ENCODE results near the gene ANO5.

Gene ANO5

GRCh38 chr11:22173532-22173931, 19.4 kb upstream of the ANO5 start:
- Histone ChIP-seq H3K27ac (ENCODE audit: low read depth, low read length) (no peak overlapping the region), H3K4me2 (ENCODE audit: low read depth, low read length, poor library complexity, severe bottlenecking) (no peak overlapping the region), H4K20me1 (ENCODE audit: low read depth, low read length) (no peaks in the 10 kb centered on the region), H3K27me3 (ENCODE audit: low read length) (no peaks in the 10 kb centered on the region), H3K36me3 (ENCODE audit: low read length) (no peaks in the 10 kb centered on the region), H3K79me2 (ENCODE audit: insufficient read depth, low read length) (no peaks in the 10 kb centered on the region), H3K9me2 (replicated peaks; ENCODE audit: insufficient read depth, low read length) (no peaks in the 10 kb centered on the region; the same call in 1 of the 2 replicates), H3K9ac (ENCODE audit: low read length) (no peak overlapping the region), H3K9me3 (ENCODE audit: insufficient read depth, low read length) (no peaks in the 10 kb centered on the region), H2AFZ (ENCODE audit: low read depth, low read length, severe bottlenecking) (no peak overlapping the region), H3F3A (ENCODE audit: insufficient read depth) (no peaks in the 10 kb centered on the region), H3K4me3 (ENCODE audit: insufficient read depth, low read length, poor library complexity, severe bottlenecking) (no peak overlapping the region)
- TF ChIP-seq EZH2phosphoT487 (conservative IDR thresholded peaks at IDR 0.05; ENCODE audit: low read length): no peak
- TF ChIP-seq, protein P1, sequence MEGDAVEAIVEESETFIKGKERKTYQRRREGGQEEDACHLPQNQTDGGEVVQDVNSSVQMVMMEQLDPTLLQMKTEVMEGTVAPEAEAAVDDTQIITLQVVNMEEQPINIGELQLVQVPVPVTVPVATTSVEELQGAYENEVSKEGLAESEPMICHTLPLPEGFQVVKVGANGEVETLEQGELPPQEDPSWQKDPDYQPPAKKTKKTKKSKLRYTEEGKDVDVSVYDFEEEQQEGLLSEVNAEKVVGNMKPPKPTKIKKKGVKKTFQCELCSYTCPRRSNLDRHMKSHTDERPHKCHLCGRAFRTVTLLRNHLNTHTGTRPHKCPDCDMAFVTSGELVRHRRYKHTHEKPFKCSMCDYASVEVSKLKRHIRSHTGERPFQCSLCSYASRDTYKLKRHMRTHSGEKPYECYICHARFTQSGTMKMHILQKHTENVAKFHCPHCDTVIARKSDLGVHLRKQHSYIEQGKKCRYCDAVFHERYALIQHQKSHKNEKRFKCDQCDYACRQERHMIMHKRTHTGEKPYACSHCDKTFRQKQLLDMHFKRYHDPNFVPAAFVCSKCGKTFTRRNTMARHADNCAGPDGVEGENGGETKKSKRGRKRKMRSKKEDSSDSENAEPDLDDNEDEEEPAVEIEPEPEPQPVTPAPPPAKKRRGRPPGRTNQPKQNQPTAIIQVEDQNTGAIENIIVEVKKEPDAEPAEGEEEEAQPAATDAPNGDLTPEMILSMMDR (IDR thresholded peaks at IDR 0.05; ENCODE audit: insufficient read depth, low read length, poor library complexity, severe bottlenecking): no peak

DNA sequence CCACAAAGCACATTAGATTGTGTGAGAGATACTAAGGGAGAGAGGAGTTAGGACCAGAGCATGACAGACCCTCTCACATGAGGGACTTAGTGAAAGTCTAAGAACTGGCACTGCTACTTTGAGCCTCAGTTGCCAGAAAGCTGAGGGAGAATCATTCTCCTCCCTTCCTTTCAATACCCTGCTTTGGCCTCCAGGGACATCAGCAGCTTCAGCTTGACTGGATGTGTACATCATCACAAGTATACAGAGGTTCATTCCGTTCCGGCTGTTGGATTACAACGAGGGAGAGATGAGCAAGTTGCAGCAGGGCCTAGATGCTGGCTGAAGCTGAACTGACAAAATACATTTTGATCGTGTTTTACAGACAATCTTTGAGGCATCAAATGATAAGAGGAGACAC, 15.7 kb upstream of the ANO5 start:
- Histone ChIP-seq H4K20me1 (ENCODE audit: low read depth, low read length) (no peaks in the 10 kb centered on the region), H3K79me2 (ENCODE audit: insufficient read depth, low read length) (no peaks in the 10 kb centered on the region), H3K9ac (ENCODE audit: low read length) (no peak overlapping the region), H2AFZ (ENCODE audit: low read depth, low read length, severe bottlenecking) (no peak overlapping the region), H3K27ac (ENCODE audit: low read depth, low read length) (no peak overlapping the region), H3F3A (ENCODE audit: insufficient read depth) (no peaks in the 10 kb centered on the region), H3K4me2 (ENCODE audit: low read depth, low read length, poor library complexity, severe bottlenecking) (no peak overlapping the region), H3K9me2 (replicated peaks; ENCODE audit: insufficient read depth, low read length) (no peaks in the 10 kb centered on the region; the same call in 1 of the 2 replicates), H3K4me3 (ENCODE audit: insufficient read depth, low read length, poor library complexity, severe bottlenecking) (no peak overlapping the region), H3K36me3 (ENCODE audit: low read length) (no peaks in the 10 kb centered on the region), H3K27me3 (ENCODE audit: low read length) (no peaks in the 10 kb centered on the region), H3K9me3 (ENCODE audit: insufficient read depth, low read length) (no peaks in the 10 kb centered on the region)
- no peak for TF ChIP-seq EZH2phosphoT487 (conservative IDR thresholded peaks at IDR 0.05; ENCODE audit: low read length)
- TF ChIP-seq, protein P1 (IDR thresholded peaks at IDR 0.05; ENCODE audit: insufficient read depth, low read length, poor library complexity, severe bottlenecking): no peak

DNA sequence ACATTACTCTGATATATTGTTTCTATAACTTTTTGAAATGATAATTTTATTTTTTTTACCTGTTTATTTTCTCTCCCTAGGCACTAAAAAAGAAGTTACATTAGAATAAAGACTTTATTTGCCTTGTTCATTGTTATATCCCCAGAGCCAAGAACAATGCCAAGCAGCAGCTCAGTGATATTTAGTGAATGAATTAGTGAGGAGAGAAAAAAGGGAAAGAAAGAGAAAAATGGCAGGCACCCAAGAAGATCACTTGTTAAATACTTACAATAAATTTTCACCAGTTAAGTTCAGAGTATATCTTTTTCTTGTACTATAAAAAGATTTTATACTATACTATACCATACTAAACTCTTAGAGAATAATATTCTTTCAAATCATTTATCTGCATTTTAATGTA, 13.3 kb upstream of the ANO5 start:
- H2AFZ ChIP-seq (ENCODE audit: low read depth, low read length, severe bottlenecking): no peak overlapping the region
- no peaks in the 10 kb centered on the region for H3K27me3 ChIP-seq (ENCODE audit: low read length)
- no peaks in the 10 kb centered on the region for H3F3A ChIP-seq (ENCODE audit: insufficient read depth)
- TF ChIP-seq, protein P1 (IDR thresholded peaks at IDR 0.05; ENCODE audit: insufficient read depth, low read length, poor library complexity, severe bottlenecking): no peak
- TF ChIP-seq EZH2phosphoT487 (conservative IDR thresholded peaks at IDR 0.05; ENCODE audit: low read length): no peak
- no peak overlapping the region for H3K9ac ChIP-seq (ENCODE audit: low read length)
- H3K79me2 ChIP-seq (ENCODE audit: insufficient read depth, low read length): no peaks in the 10 kb centered on the region
- no peak overlapping the region for H3K27ac ChIP-seq (ENCODE audit: low read depth, low read length)
- no peaks in the 10 kb centered on the region for H4K20me1 ChIP-seq (ENCODE audit: low read depth, low read length)
- H3K4me3 ChIP-seq (ENCODE audit: insufficient read depth, low read length, poor library complexity, severe bottlenecking): no peak overlapping the region
- no peaks in the 10 kb centered on the region for H3K36me3 ChIP-seq (ENCODE audit: low read length)
- no peak overlapping the region for H3K4me2 ChIP-seq (ENCODE audit: low read depth, low read length, poor library complexity, severe bottlenecking)
- no peaks in the 10 kb centered on the region for H3K9me3 ChIP-seq (ENCODE audit: insufficient read depth, low read length)
- H3K9me2 ChIP-seq (replicated peaks; ENCODE audit: insufficient read depth, low read length): no peaks in the 10 kb centered on the region; the same call in 1 of the 2 replicates

All from SU-DHL-6 (cell line).